HG02588 (cell line): Measurements from ENCODE around the gene WNT8A.

ENCODE experiments used
- ATAC-seq: cut with Tn5 transposase; IDR thresholded peaks from one replicate; pipeline ENCODE4 v1.9.1; 2021; ENCODE audit warnings: mild to moderate bottlenecking, moderate library complexity; ENCODE audit not compliant: unreplicated experiment

The WNT8A gene

GRCh38 chr5:138091685-138092084, 7.9 kb downstream of the WNT8A start:
- no peak for ATAC-seq

GRCh38 chr5:138092301-138092700, 8.5 kb downstream of the WNT8A start:
- ATAC-seq: no peak

- no peak for ATAC-seq
Observed at GRCh38 chr5:138093036-138093435, 9.2 kb downstream of the WNT8A start.

- no peak for ATAC-seq
Observed at GRCh38 chr5:138095100-138095907, 11.5 kb downstream of the WNT8A start.

- no peak for ATAC-seq
Observed at GRCh38 chr5:138096363-138096762, 12.5 kb downstream of the WNT8A start.

GRCh38 chr5:138096997-138097828, 13.4 kb downstream of the WNT8A start:
- no peak for ATAC-seq

- ATAC-seq: no peak
Observed at GRCh38 chr5:138102454-138103318, 18.9 kb downstream of the WNT8A start.

- ATAC-seq: no peak
Observed at GRCh38 chr5:138103319-138103637, 19.4 kb downstream of the WNT8A start.

- ATAC-seq: no peak
Observed at GRCh38 chr5:138105709-138106108, 21.9 kb downstream of the WNT8A start.

GRCh38 chr5:138107213-138107612, 23.4 kb downstream of the WNT8A start:
- no peak for ATAC-seq

- ATAC-seq: no peak
Observed at GRCh38 chr5:138109463-138110265, 25.8 kb downstream of the WNT8A start.

- ATAC-seq: no peak
Observed at GRCh38 chr5:138110266-138110963, 26.6 kb downstream of the WNT8A start.

- no peak for ATAC-seq
Observed at GRCh38 chr5:138111181-138111580, 27.3 kb downstream of the WNT8A start.

GRCh38 chr5:138111937-138112336, 28.1 kb downstream of the WNT8A start:
- ATAC-seq: no peak

GRCh38 chr5:138115254-138115653, 31.4 kb downstream of the WNT8A start:
- no peak for ATAC-seq

GRCh38 chr5:138128334-138128733, 44.5 kb downstream of the WNT8A start:
- ATAC-seq: no peak

- no peak for ATAC-seq
Observed at GRCh38 chr5:138129347-138129746, 45.5 kb downstream of the WNT8A start.

- no peak for ATAC-seq
Observed at GRCh38 chr5:138132543-138132942, 48.7 kb downstream of the WNT8A start.

GRCh38 chr5:138138949-138139780, 55.3 kb downstream of the WNT8A start, which contains the start of gene NME5:
NME5 (minus strand) TSS chr5:138139428; CDS start chr5:138138780, 648 bp downstream.
- ATAC-seq: no peak
